H1 (cell line): ENCODE data around the gene ZGRF1. TPM values are rescaled to one million over a fixed set of nuclear protein-coding genes. Genes with fewer than 3 reads are reported as not detected.

Source experiments
- RFX5 ChIP-seq: IDR thresholded peaks from 2 replicates; pipeline ENCODE4 v1.6.1; 2011; ENCODE audit warnings: low read depth, low read length, improper control_type of control experiment, borderline replicate concordance
- polyA plus RNA-seq, 7 experiments: library from polyadenylated mRNA; depleted of rRNA in 3 of 7; stranded (reverse) in 5 of 7; unstranded in 2 of 7; fragments of >200 nt in 5 of 7; fragments of 200-250 nt in 2 of 7; gene quantifications; 1 replicate in 5 of 7; 2 replicates in 1 of 7; 4 replicates in 1 of 7; pipeline versions ENCODE4 v1.2.1 to v1.2.3, GENCODE V29; 2011 to 2013; ENCODE audit warnings: missing spikeins in 2 of 7, mixed read lengths in 2 of 7
- total RNA-seq: library from RNA; stranded (reverse); fragmentation: NEBNext Ultra II Directional; extraction: Animal tissue kit (Norgen Biotek cat#: 25700); gene quantifications from 2 replicates; pipeline ENCODE4 v1.2.1, GENCODE V29; 2021

The ZGRF1 gene
- total and polyA plus RNA-seq, 2 of the 8 experiments (the other 6 are each of a cell fraction or from before 2014, with no cell fraction given), result 12.0 to 44.6 TPM

DNA sequence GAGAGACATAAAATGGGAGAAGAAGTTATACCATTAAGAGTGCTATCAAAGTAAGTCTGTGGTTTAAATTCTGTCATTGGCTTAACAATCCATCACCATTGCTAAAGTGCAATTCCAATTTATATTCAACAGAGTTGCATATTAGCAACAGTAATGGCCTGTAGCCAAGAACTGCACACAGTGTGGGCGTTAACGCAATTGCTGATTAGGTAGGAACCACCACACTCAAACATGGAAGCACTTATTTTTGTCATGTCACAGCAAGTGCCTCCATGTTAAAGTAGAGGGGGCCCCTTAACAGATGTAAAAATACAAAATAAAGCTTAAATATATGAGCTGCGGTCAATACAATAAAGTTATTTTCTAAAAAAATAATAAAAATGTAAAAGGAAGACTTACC is 11.1 kb upstream of the ZGRF1 start (continued):
- no peak for TF ChIP-seq RFX5
